Activated CD8-positive, alpha-beta memory T cell treated with anti-CD3 and anti-CD28 coated beads for 1 hour (primary cell): ENCODE data around the gene GJA10.
"Not testable (repeated sequence)": the region's sequence is repeated elsewhere in the genome, so short reads cannot be mapped to it uniquely, and the experiment has no call there.

Experiments used
- DNase-seq, 2 donors: peaks; one replicate each; pipeline ENCODE4 v3.0.0-alpha.2; 2020; ENCODE audit warnings: low read depth in 1 of 2; ENCODE audit errors: extremely low read depth in 1 of 2

GJA10 gene

GRCh38 chr6:89894169-89894568 is at the start of gene GJA10:
TSS of gene GJA10 (plus strand) at chr6:89894469. CDS start at chr6:89894469, 0 bp downstream.
- DNase-seq: no peak

GRCh38 chr6:89847513-89847912 is 46.8 kb upstream of the GJA10 start:
- DNase-seq: not testable (repeated sequence)

GRCh38 chr6:89853068-89853467 is 41.2 kb upstream of the GJA10 start:
- DNase-seq: no peak

GRCh38 chr6:89858041-89858440 is 36.2 kb upstream of the GJA10 start:
- DNase-seq: no peak

GRCh38 chr6:89859744-89860143 is 34.5 kb upstream of the GJA10 start:
- no peak for DNase-seq

GRCh38 chr6:89862273-89862672 is 32.0 kb upstream of the GJA10 start:
- DNase-seq: no peak

- DNase-seq: no peak
Observed at GRCh38 chr6:89862698-89863097, 31.6 kb upstream of the GJA10 start.

- DNase-seq: no peak
Observed at GRCh38 chr6:89866024-89866678, 28.1 kb upstream of the GJA10 start.

- no peak for DNase-seq
Observed at GRCh38 chr6:89873721-89874120, 20.5 kb upstream of the GJA10 start.

GRCh38 chr6:89874438-89874837 is 19.8 kb upstream of the GJA10 start:
- DNase-seq: no peak

GRCh38 chr6:89886378-89887120 is 7.7 kb upstream of the GJA10 start:
- DNase-seq: no peak

GRCh38 chr6:89887452-89888137 is 6.7 kb upstream of the GJA10 start:
- DNase-seq: no peak

GRCh38 chr6:89888138-89888514 is 6.1 kb upstream of the GJA10 start:
- no peak for DNase-seq

- no peak for DNase-seq
Observed at GRCh38 chr6:89888871-89889270, 5.4 kb upstream of the GJA10 start.

- DNase-seq: not testable (repeated sequence)
Observed at GRCh38 chr6:89890845-89891528, 3.3 kb upstream of the GJA10 start.

- not testable (repeated sequence) for DNase-seq
Observed at GRCh38 chr6:89892577-89892976, 1.7 kb upstream of the GJA10 start.

- DNase-seq: no peak
Observed at GRCh38 chr6:89895276-89895874, 1.1 kb downstream of the GJA10 start.

GRCh38 chr6:89910001-89910901 is 16.0 kb downstream of the GJA10 start:
- not testable (repeated sequence) for DNase-seq

GRCh38 chr6:89910902-89911240 is 16.6 kb downstream of the GJA10 start:
- DNase-seq: no peak
